Measurements from ENCODE around the gene FADS3. TPM values are rescaled to one million over a fixed set of nuclear protein-coding genes. Genes with fewer than 3 reads are reported as not detected.

Gene FADS3
- total and polyA plus RNA-seq, 2 donors (not counting 1 experiment from before 2014, with no cell fraction given) = 225 to 256 TPM

GRCh38 chr11:61910187-61911127 lies 19.1 kb upstream of the FADS3 start:
- H3K36me3 ChIP-seq (replicated peaks in 1 of 2; ENCODE audit: control extremely low read depth in 1 of 2, control insufficient read depth in 1 of 2, extremely low read depth in 1 of 2, insufficient read depth in 2 of 2, low read length in 1 of 2) = no peaks in the 10 kb centered on the region
- no peaks in the 10 kb centered on the region for H3K4me1 Mint-ChIP-seq
- peaks cover 0 to 9% (median 0%) of the 10 kb centered on the region in 4 experiments for H3K27me3 ChIP-seq (replicated peaks in 1 of 4; ENCODE audit: control extremely low read depth in 1 of 4, control insufficient read depth in 3 of 4, insufficient read depth in 4 of 4, low read length in 3 of 4)
- TF ChIP-seq CTCF (IDR thresholded peaks at IDR 0.05) (no peak), EZH2 (IDR thresholded peaks at IDR 0.05; ENCODE audit: borderline replicate concordance, insufficient read depth, low read depth, low read length, poor library complexity, severe bottlenecking) (no peak)
- H2AFZ ChIP-seq (ENCODE audit: insufficient read depth, low read depth, low read length, poor library complexity, severe bottlenecking) = no peak overlapping the region
- WGBS (ENCODE audit: insufficient coverage) = 95% methylated on average over 13 of the region's 13 CpGs
- no peak overlapping the region for H3K27ac ChIP-seq (ENCODE audit: low read length in 2 of 2)
- POLR2A ChIA-PET = interaction anchor here (0.5 kb wide), 1 partner anchor 22 kb away, joined by 6 read pairs; no protein-coding TSS in a partner anchor
- CTCF ChIA-PET = interaction anchor here (1.7 kb wide), 1 partner anchor 171 kb away, joined by 4 read pairs; no protein-coding TSS in a partner anchor
- H4K20me1 ChIP-seq (ENCODE audit: control insufficient read depth, insufficient read depth, low read length, poor library complexity, severe bottlenecking) = no peaks in the 10 kb centered on the region
- no peak overlapping the region for H3K4me2 ChIP-seq (replicated peaks; ENCODE audit: low read depth, low read length, poor library complexity, severe bottlenecking)
- intact Hi-C loops (cut with micrococcal nuclease) = no loop called here
- H3K27me3 Mint-ChIP-seq = peaks cover 18% of the 10 kb centered on the region
- DNase-seq (no peak), ATAC-seq (ENCODE audit: low read depth) (no peak)
- no peaks in the 10 kb centered on the region for H3K79me2 ChIP-seq (ENCODE audit: control insufficient read depth, insufficient read depth, low read length)
- no peak overlapping the region for H3K4me3 Mint-ChIP-seq
- H3K4me1 ChIP-seq (ENCODE audit: control insufficient read depth in 2 of 2, insufficient read depth in 2 of 2, low read length in 2 of 2) = peaks cover 0 to 3% of the 10 kb centered on the region in 2 donors
- H3K9ac ChIP-seq (ENCODE audit: low read length) = no peak overlapping the region
- no peaks in the 10 kb centered on the region for H3K9me3 Mint-ChIP-seq (ENCODE audit: insufficient read depth)
- no peak overlapping the region for H3K4me3 ChIP-seq (ENCODE audit: control extremely low read depth in 1 of 5, extremely low read depth in 1 of 5, insufficient read depth in 1 of 5, low read depth in 2 of 5, low read length in 4 of 5)
- H3K27ac Mint-ChIP-seq = no peak overlapping the region
- H3K9me3 ChIP-seq (ENCODE audit: control extremely low read depth in 1 of 3, control insufficient read depth in 2 of 3, insufficient read depth in 1 of 3, low read length in 2 of 3) = no peaks in the 10 kb centered on the region
